K562 (cell line): Measurements from ENCODE around the gene KRTAP1-5.
"Not testable (repeated sequence)": the region's sequence is repeated elsewhere in the genome, so short reads cannot be mapped to it uniquely, and the experiment has no call there.

Source experiments
- FOS ChIP-seq: IDR thresholded peaks from 3 replicates; pipeline ENCODE4 v1.6.1; 2011; ENCODE audit not compliant: insufficient read length; ENCODE audit errors: extremely low read depth
- MAFK ChIP-seq: IDR thresholded peaks from 2 replicates; pipeline ENCODE4 v1.6.1; 2011; ENCODE audit warnings: low read length, improper control_type of control experiment
- NR2F6 ChIP-seq: fragments of 450-650 bp; formaldehyde crosslinking; IDR thresholded peaks from 2 replicates; pipeline ENCODE4 v1.4.0; 2020; ENCODE audit warnings: mild to moderate bottlenecking
- RBM22 ChIP-seq: fragments of 200-400 bp; formaldehyde crosslinking; IDR thresholded peaks from 2 replicates; pipeline ENCODE4 v1.6.1; 2018; ENCODE audit warnings: low read length, low read depth; ENCODE audit not compliant: poor library complexity, severe bottlenecking
- SREBF2 ChIP-seq: sonication (generic); formaldehyde crosslinking; IDR thresholded peaks from 2 replicates; pipeline ENCODE4 v1.4.0; 2020; ENCODE audit warnings: mild to moderate bottlenecking, missing genetic modification reagents
- SRSF9 ChIP-seq: fragments of 200-400 bp; formaldehyde crosslinking; IDR thresholded peaks from 2 replicates; pipeline ENCODE4 v1.6.1; 2017; ENCODE audit warnings: low read depth, low read length, borderline replicate concordance
- ZNF589 ChIP-seq: fragments of 200-800 bp; sonication (Bioruptor generic); IDR thresholded peaks from 2 replicates; pipeline ENCODE4 v1.6.1; 2016; ENCODE audit warnings: low read depth, missing genetic modification characterization, missing compliant biosample characterization
- TF ChIP-seq, protein P1 (sequence below), 3 experiments: IDR thresholded peaks in 2 of 3; conservative IDR thresholded peaks in 1 of 3; 2 replicates each; pipeline ENCODE4 v1.5.1; 2011 to 2012; ENCODE audit warnings: low read length in 3 of 3, mild to moderate bottlenecking in 3 of 3, control low read depth in 2 of 3, improper control_type of control experiment in 1 of 3, inconsistent platforms in 1 of 3, low read depth in 1 of 3, mixed read lengths in 1 of 3, moderate library complexity in 1 of 3; ENCODE audit not compliant: insufficient read depth in 2 of 3

DNA sequence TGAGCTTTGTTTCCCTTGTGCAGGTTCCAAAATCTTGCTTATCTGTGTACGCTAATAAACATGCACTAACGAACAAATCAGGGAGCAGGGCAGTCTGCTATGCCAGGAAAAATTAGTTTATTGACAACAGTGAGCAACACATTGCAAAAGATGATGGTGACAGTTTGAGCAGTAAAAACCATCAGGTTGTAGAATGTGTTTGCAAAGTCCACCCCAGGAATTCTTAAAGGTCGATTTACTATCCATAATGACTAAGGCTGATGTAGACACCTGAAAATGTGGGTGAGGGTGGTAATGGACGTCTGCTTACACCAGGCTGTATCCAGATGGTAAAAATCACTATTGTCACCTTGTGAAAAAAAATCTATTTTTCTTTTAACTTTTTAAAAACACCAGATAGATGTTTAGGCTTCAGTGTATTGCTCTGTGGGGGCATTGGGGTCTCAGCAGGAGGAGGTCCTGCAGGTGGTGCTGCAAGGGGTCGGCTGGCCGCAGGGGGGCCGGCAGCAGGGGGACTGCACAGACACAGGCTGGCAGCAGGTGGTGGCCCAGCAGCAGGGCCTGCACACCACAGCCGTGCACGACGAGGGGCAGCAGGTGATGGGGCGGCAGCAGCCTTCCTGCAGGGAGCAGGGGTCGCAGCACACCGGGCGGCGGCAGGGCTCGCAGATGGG, 38.1 kb upstream of the KRTAP1-5 start:
- TF ChIP-seq FOS; SRSF9; NR2F6 (CRISPR knock-in tag); ZNF589 (CRISPR knock-in tag); SREBF2 (CRISPR knock-in tag); MAFK; RBM22: not testable (repeated sequence)
- TF ChIP-seq, protein P1, sequence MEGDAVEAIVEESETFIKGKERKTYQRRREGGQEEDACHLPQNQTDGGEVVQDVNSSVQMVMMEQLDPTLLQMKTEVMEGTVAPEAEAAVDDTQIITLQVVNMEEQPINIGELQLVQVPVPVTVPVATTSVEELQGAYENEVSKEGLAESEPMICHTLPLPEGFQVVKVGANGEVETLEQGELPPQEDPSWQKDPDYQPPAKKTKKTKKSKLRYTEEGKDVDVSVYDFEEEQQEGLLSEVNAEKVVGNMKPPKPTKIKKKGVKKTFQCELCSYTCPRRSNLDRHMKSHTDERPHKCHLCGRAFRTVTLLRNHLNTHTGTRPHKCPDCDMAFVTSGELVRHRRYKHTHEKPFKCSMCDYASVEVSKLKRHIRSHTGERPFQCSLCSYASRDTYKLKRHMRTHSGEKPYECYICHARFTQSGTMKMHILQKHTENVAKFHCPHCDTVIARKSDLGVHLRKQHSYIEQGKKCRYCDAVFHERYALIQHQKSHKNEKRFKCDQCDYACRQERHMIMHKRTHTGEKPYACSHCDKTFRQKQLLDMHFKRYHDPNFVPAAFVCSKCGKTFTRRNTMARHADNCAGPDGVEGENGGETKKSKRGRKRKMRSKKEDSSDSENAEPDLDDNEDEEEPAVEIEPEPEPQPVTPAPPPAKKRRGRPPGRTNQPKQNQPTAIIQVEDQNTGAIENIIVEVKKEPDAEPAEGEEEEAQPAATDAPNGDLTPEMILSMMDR (IDR thresholded peaks at IDR 0.05 in 2 of 3, conservative IDR thresholded peaks at IDR 0.05 in 1 of 3; ENCODE audit: insufficient read depth in 2 of 3, low read depth in 1 of 3, low read length in 3 of 3) = not testable (repeated sequence)
